D721Med (cell line): ENCODE data around the gene RFLNA.
A peak's percentile ranks its signal among the peaks of the same experiment; 100 is the strongest.

Experiments used
- DNase-seq: peaks from one replicate; pipeline ENCODE4 v3.0.0; 2011; ENCODE audit warnings: low spot score; ENCODE audit not compliant: insufficient read length
- FAIRE-seq: peaks from 2 replicates; lab custom pipeline; 2011; peaks lifted over from hg19 to GRCh38; lab: Jason Lieb, UNC
- CTCF ChIP-seq: IDR thresholded peaks from 2 replicates; pipeline ENCODE4 v1.5.1; 2012; ENCODE audit warnings: mild to moderate bottlenecking, control low read depth; ENCODE audit not compliant: insufficient read depth; ENCODE audit errors: missing control alignments

The RFLNA gene

GRCh38 chr12:124282287-124282686, 12.6 kb upstream of the RFLNA start:
- no peak for FAIRE-seq
- no peak for TF ChIP-seq CTCF
- DNase-seq, result no peak

GRCh38 chr12:124283326-124283725, 11.6 kb upstream of the RFLNA start:
- TF ChIP-seq CTCF, result no peak
- FAIRE-seq, result no peak
- no peak for DNase-seq

- DNase-seq, result no peak
- no peak for TF ChIP-seq CTCF
- no peak for FAIRE-seq
These were observed 10.5 kb upstream of the RFLNA start for GRCh38 chr12:124284368-124284767.

GRCh38 chr12:124286414-124286813, 8.5 kb upstream of the RFLNA start:
- FAIRE-seq, result no peak
- no peak for TF ChIP-seq CTCF
- DNase-seq, result no peak

- no peak for FAIRE-seq
- TF ChIP-seq CTCF, result no peak
- no peak for DNase-seq
These were observed 7.9 kb upstream of the RFLNA start for GRCh38 chr12:124286971-124287370.

GRCh38 chr12:124289634-124290600, 5.0 kb upstream of the RFLNA start:
- TF ChIP-seq CTCF, result no peak
- peak; percentile 66 for FAIRE-seq
- DNase-seq, result no peak

- TF ChIP-seq CTCF, result no peak
- DNase-seq, result no peak
- no peak for FAIRE-seq
These were observed 2.5 kb upstream of the RFLNA start for GRCh38 chr12:124292385-124292784.
